ENCODE data around the gene NFIB.

GRCh38 chr9:14112226-14112625, 201.7 kb downstream of the NFIB start:
- TF ChIP-seq CTCF (conservative IDR thresholded peaks at IDR 0.05; ENCODE audit: low read depth, low read length) (no peak), NFE2L2 (IDR thresholded peaks at IDR 0.05; ENCODE audit: low read depth, low read length) (no peak), POLR2A (IDR thresholded peaks at IDR 0.05; ENCODE audit: low read depth, low read length) (no peak), RCOR1 (IDR thresholded peaks at IDR 0.05; ENCODE audit: insufficient replicate concordance, low read length) (no peak), RAD21 (IDR thresholded peaks at IDR 0.05; ENCODE audit: low read length) (no peak), CEBPB (IDR thresholded peaks at IDR 0.05; ENCODE audit: low read depth, low read length) (no peak), USF2 (IDR thresholded peaks at IDR 0.05; ENCODE audit: low read depth, low read length) (no peak), MAFK (IDR thresholded peaks at IDR 0.05; ENCODE audit: low read depth, low read length) (no peak)
